ENCODE data around the gene BPGM. TPM values are rescaled to one million over a fixed set of nuclear protein-coding genes. Genes with fewer than 3 reads are reported as not detected.
"Not testable (repeated sequence)": the region's sequence is repeated elsewhere in the genome, so short reads cannot be mapped to it uniquely, and the experiment has no call there.

Gene BPGM
- total RNA-seq, 4 donors from 2014 or later = 11.9 to 15.5 (median 12.6) TPM

- H3K4me3 ChIP-seq (ENCODE audit: low read depth, poor library complexity, severe bottlenecking) = no peak overlapping the region
- DNase-seq (ENCODE audit: low spot score in 2 of 2) = no peak
- 69 to 72% methylated on average over 2 of the region's 2 CpGs for WGBS, 2 donors
- intact Hi-C loops (cut with DNase I; ENCODE audit: low total_unique reads) = no loop called here
- TF ChIP-seq, protein P1, sequence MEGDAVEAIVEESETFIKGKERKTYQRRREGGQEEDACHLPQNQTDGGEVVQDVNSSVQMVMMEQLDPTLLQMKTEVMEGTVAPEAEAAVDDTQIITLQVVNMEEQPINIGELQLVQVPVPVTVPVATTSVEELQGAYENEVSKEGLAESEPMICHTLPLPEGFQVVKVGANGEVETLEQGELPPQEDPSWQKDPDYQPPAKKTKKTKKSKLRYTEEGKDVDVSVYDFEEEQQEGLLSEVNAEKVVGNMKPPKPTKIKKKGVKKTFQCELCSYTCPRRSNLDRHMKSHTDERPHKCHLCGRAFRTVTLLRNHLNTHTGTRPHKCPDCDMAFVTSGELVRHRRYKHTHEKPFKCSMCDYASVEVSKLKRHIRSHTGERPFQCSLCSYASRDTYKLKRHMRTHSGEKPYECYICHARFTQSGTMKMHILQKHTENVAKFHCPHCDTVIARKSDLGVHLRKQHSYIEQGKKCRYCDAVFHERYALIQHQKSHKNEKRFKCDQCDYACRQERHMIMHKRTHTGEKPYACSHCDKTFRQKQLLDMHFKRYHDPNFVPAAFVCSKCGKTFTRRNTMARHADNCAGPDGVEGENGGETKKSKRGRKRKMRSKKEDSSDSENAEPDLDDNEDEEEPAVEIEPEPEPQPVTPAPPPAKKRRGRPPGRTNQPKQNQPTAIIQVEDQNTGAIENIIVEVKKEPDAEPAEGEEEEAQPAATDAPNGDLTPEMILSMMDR (IDR thresholded peaks at IDR 0.05) = no peak
- TF ChIP-seq POLR2A (IDR thresholded peaks at IDR 0.05) = no peak
Measured at GRCh38 chr7:134685250-134685649, 38.6 kb downstream of the BPGM start.

- no peak overlapping the region for H3K4me3 ChIP-seq (ENCODE audit: low read depth, poor library complexity, severe bottlenecking)
- TF ChIP-seq, protein P1 (IDR thresholded peaks at IDR 0.05) = no peak
- no peak for TF ChIP-seq POLR2A (IDR thresholded peaks at IDR 0.05)
- intact Hi-C loops (cut with DNase I; ENCODE audit: low total_unique reads) = no loop called here
- 38 to 41% methylated on average over 6 of the region's 6 CpGs for WGBS, 2 donors
- DNase-seq (ENCODE audit: low spot score in 2 of 2) = no peak
Measured at GRCh38 chr7:134686786-134687185, 40.1 kb downstream of the BPGM start.

GRCh38 chr7:134689550-134689949 is 42.9 kb downstream of the BPGM start:
- H3K4me3 ChIP-seq (ENCODE audit: low read depth, poor library complexity, severe bottlenecking); DNase-seq (ENCODE audit: low spot score in 2 of 2); intact Hi-C loops (cut with DNase I; ENCODE audit: low total_unique reads): not testable (repeated sequence)
- 54 to 59% methylated on average over 5 of the region's 5 CpGs for WGBS, 2 donors

GRCh38 chr7:134690016-134690415 is 43.4 kb downstream of the BPGM start:
- no peak for DNase-seq (ENCODE audit: low spot score in 2 of 2)
- intact Hi-C loops (cut with DNase I; ENCODE audit: low total_unique reads) = no loop called here
- TF ChIP-seq POLR2A (IDR thresholded peaks at IDR 0.05) = no peak
- TF ChIP-seq, protein P1 (IDR thresholded peaks at IDR 0.05) = no peak
- H3K4me3 ChIP-seq (ENCODE audit: low read depth, poor library complexity, severe bottlenecking) = no peak overlapping the region
- 37 to 44% methylated on average over 5 of the region's 5 CpGs for WGBS, 2 donors

DNA sequence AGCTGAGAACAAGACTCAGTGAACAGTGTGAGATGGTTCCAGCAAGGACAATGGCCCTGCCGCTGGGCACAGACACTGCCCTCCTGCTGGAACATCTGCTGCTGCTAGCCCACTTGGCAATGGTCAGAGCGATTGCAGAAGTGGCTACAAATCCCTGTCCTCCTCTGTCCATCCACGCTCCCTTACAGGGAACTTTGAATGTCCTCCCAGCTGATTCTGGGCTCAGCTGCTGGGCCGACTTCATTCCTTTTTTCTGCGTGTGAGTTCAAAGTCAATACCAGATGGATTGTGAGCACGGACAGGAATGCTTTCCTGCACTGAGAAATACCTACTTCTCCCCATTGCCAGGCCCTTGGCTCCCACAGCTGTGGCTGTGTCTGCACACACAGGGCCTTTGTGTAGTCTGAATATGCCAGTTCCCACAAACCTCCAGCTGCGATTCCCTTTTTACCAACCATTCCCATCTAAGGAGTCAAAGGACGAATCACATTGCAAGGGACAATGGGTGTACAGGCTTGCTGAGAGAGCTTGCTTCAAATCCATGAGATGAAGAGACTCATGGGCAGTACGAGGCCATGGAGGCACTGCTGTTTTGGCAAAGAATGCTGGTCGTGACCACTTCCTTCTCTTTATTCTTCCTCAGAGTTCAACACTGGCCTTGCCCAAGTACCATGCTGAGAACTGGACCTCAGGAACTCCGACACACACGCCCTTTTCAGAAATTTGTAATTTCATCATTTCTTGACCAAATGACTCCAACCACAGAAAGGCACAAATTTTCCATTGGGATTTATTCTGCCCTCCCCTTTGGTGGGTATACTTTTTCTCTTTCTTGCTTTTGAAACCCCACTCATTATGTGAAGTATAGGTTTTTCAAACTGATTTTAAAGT is 44.2 kb downstream of the BPGM start:
- intact Hi-C loops (cut with DNase I; ENCODE audit: low total_unique reads) = no loop called here
- H3K4me3 ChIP-seq (ENCODE audit: low read depth, poor library complexity, severe bottlenecking) = no peak overlapping the region
- DNase-seq (ENCODE audit: low spot score in 2 of 2) = no peak
- 77 to 80% methylated on average over 12 of the region's 12 CpGs for WGBS, 2 donors
- TF ChIP-seq, protein P1 (IDR thresholded peaks at IDR 0.05) = no peak
- no peak for TF ChIP-seq POLR2A (IDR thresholded peaks at IDR 0.05)

DNA sequence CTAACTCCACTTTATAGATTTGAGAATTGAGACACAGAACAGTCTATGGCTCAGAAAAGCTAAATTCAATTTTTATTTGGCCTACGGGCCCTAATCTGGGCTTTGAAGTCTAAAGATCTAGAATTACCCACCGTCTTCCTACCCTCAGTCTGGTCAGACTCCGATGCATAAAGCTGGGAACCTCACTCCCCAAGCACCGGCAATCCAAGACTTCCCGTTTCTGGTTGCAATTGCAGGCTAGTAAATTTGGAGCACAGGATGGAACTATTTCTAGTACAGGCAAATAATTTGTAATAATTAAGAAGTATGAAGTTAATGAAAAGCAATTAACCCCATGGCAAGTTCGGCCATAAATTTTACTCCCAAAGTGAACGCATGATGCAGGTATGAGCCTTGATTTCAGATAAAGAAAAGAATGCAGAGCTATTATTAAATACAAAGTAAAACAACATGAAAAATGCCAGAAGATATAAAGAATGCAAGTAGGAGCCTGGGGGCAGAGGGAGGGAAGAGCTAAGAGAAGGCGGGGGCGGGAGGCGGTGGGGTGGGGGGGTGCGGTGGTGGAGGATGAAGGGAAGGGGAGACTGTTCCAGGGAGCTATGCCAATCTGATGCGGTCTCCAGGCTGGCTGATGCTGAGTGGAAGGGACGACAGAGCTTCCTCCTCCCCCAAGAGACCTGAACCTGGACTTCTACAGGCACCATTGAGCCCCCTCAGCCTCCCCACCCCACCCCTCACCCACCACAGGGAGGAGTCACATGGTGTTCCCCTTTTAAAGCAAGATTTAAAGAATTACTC is 45.1 kb downstream of the BPGM start:
- intact Hi-C loops (cut with DNase I; ENCODE audit: low total_unique reads) = no loop called here
- TF ChIP-seq, protein P1 (IDR thresholded peaks at IDR 0.05) = no peak
- no peak for DNase-seq (ENCODE audit: low spot score in 2 of 2)
- no peak overlapping the region for H3K4me3 ChIP-seq (ENCODE audit: low read depth, poor library complexity, severe bottlenecking)
- 35 to 36% methylated on average over 13 of the region's 13 CpGs for WGBS, 2 donors

All from lower leg skin (tissue), 4 donors.